CD4-positive, alpha-beta T cell treated with Interleukin-1 beta for 1 hour (primary cell): Measurements from ENCODE around the gene HUNK.
A peak's percentile ranks its signal among the peaks of the same experiment; 100 is the strongest.

Experiments used
- DNase-seq, 2 donors: peaks; one replicate each; pipeline ENCODE4 v3.0.0-alpha.2; 2020 to 2022

Gene HUNK

DNA sequence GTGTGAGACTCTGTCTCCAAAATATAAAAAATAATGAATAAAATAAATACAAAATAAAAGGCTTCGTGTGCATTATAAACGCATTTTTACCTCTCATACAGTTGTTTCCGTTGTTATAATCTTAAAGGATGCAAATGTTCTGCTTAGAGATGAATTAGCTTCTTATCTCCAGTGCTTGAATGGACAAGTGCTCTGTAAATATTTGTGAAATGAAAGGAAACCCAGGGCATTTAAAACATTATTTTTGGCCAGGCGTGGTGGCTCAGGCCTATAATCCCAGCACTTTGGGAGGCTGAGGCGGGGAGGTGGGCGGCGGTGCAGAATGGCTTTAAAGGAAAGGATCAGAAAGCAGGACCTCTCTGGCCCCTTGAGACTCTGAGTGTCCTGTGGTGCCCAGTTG is 94.5 kb downstream of the HUNK start:
- no peak for DNase-seq

DNA sequence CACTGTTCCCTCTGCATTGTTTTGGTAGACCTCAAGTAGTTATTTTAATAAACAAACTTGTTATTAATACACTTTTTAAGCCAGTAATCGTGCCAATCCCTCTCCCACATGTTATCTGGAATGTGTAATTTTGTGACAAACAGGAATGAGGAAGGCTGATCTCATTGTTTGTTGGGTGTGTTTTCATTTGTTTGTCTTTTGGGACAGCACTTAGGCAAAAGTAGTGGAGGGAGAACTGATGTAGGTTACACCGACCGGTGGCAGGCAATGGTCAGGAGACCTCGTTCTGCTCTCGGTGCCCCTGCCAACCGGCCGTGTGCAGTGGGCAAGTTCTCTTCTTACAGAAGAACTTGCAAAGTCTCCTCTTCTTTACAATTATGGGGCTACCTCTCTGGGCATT is 99.8 kb downstream of the HUNK start:
- DNase-seq, result no peak

DNA sequence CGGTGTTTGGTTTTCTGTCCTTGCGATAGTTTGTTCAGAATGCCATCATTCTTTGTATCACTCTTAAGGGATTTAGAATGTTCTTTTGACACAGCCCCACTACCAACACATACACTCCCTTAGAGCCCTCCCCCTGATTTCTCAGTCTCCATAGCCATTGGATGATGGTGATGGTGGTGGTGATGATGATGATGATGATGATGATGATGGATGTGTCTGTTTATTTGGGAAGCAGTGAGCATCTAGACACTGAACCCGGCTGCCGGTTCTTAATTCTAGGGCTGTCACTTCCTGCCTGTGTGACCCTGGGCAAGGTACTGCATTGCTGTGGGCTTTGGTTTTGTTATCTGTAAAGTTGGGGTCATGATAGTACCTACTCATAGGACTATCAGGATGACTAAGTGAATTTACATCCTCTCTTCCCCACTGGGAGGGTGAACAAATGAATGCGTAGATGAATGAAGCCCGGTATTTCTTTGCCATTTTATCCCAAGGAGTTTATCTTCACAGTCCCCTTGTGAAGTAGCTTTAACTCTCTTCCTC is 100.7 kb downstream of the HUNK start:
- DNase-seq, result no peak

DNA sequence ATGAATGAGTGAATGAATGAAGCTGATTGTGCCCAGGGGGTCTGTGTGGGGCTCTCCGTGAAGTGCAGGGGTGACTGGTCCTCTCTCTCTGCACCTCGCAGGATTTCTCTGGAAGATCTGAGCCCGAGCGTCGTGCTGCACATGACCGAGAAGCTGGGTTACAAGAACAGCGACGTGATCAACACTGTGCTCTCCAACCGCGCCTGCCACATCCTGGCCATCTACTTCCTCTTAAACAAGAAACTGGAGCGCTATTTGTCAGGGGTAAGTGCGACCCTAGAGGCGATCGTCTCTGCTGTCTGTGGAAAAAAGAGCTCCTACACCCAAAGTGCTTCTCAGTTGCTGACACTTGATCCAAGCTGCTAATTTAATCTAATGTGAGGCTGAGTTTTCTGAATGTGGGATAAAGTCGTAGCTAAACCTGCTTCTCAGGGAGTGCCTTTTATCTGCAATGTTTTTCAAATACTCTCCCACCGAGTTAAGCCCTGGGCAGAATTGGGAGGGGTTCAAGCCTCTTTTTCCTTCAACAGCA is 101.7 kb downstream of the HUNK start:
- peak; percentile 14 to 31 for DNase-seq

DNA sequence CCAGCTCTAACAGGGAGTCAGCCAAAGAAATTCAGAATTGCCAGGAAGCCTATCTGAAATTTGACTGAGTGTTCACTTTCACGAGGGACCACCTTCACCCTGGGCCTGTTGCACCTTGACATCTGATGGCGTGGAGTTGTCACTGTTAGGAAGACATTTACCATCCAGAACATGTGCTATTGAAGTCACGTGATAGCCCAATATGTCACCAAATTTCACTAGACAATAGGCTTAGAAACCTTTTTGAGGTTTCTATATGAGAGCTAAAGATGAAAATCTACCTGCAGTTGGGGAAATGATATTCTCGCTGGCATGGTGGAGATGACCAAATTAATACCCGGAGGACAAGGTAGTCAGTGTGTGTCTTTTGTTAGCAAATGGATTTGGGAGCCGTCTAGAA is 102.7 kb downstream of the HUNK start:
- DNase-seq, result no peak

DNA sequence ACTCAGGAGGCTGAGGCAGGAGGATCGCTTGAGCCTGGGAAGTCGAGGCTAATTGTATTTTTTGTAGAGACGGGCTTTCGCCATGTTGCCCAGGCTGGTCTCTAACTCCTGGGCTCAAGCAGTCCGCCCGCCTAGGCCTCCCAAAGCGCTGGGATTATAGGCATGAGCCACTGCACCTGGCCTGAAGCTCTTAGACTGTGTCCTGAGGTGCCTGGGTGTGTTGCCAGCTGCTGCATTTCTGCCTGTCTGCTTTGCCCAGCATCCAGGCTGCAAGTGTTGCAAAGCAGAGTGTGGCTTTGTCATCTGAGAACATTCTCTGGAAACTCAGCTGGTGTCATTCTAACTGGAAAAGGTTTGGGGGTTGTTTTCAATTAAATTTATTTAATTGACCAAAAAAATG is 105.0 kb downstream of the HUNK start:
- no peak for DNase-seq

DNA sequence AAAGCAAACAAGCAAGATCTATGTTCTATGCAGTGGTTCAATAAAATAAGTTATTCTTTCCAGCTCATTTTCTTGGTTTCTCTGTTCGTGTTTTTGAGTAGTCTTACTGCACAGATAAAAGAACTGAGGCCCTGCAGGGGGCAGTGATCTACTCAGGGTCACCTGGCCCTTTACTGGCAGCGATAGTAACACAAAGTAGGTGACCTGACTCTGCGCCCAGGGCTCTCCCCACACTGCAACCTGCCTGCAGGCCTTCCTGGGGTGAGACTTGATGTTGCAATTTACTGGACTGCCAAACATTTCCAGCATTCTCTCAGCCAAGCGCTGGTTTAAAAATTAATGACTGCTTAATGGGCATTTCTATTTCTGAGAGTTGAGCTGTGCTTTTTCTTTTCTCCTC is 110.3 kb downstream of the HUNK start:
- no peak for DNase-seq

DNA sequence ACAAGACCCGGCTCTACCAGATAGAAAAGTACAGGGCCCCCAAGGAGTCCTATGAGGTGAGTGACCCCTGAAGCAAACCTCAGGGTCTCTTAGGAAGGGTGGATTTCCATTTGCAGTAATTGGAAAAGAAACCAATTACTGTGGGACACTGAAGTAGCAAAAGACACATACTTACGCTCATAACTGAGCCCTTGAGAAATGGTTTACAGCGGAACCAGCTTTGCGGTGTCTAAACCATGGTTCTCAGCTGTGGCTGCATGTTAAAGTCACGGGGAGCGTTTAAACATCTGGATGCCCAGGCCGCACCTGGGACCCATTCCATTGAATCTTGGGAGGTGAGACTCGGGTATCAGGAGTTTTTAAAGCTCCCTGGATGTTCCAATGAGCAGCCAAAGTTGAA is 110.7 kb downstream of the HUNK start:
- no peak for DNase-seq

DNA sequence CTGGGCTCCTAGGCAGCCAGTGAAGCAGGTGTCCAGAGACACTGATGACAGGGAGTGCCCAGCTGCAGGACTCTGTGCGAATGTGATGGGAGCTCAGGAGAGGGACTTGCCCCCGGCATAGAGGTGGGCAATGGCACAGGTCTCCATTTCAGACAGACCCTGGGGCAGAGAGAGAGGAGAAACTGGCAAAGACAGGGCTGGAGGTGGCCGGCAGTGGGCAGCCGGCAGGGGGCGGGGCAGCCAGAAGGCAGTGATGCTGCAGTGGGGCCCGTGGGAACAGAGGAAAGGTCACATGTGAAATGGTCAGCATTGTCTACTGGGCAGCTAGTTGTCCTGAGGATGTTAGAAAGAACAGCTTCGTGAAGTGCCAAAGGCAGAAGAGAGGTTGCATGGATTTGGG is 112.6 kb downstream of the HUNK start:
- no peak for DNase-seq

DNA sequence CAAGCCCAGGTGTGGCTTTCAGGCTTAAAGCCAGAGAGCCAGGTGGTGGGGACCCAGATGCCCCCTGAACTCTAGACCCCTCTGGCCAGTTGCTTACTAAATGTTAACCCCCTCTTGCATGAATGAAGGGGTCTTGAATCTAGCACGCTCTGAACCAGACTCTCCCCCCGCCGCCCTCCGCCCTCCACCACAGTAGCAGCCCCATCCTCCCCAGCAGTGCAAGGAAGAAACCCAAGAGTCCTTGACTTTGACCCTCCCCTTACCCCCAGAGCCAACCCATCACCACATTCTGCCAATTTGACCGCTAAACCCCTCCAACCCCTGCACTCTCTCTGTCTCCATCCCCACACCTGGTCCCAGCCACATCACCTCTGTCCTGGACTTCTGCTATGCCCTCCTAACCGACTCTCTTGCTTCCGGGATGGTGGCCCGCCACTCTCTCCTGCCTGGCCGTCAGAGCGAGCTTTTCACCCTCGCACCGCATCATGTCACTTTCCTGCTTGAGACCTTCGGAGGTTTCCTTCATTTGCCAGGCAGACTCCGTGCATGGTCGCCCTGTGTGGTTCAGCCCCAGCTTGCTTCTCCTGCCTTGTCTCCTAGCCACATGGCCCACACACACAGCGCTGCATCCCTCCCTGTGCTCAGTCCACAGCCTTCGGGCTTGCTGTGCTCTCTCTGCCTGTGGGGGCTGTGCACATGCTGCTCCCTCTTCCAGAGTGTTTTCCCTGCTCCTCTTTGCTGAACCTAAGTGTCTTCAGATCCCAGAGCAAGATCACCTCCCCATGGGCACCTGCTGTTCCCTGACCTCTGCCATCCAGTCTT is 113.4 kb downstream of the HUNK start:
- no peak for DNase-seq

DNA sequence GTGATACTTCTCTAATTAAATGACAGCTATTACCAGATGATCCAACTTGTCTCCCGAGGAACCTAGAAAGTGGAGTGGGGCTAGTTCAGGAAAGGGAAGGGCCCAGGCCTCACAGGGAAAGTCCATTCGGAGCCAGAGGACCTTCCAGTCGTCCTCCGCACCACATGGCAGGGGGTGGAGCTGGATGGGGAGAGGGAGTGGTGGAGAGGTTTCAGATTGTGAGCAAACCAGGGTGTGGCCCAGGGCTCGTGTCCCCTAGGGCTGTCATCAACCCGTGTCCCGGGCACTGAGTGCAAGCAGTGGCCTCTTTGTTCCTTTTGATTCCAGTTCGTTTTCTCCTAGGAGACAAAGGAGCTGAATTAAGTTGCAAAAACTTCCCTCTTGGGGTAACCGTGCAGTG is 114.9 kb downstream of the HUNK start:
- no peak for DNase-seq

DNA sequence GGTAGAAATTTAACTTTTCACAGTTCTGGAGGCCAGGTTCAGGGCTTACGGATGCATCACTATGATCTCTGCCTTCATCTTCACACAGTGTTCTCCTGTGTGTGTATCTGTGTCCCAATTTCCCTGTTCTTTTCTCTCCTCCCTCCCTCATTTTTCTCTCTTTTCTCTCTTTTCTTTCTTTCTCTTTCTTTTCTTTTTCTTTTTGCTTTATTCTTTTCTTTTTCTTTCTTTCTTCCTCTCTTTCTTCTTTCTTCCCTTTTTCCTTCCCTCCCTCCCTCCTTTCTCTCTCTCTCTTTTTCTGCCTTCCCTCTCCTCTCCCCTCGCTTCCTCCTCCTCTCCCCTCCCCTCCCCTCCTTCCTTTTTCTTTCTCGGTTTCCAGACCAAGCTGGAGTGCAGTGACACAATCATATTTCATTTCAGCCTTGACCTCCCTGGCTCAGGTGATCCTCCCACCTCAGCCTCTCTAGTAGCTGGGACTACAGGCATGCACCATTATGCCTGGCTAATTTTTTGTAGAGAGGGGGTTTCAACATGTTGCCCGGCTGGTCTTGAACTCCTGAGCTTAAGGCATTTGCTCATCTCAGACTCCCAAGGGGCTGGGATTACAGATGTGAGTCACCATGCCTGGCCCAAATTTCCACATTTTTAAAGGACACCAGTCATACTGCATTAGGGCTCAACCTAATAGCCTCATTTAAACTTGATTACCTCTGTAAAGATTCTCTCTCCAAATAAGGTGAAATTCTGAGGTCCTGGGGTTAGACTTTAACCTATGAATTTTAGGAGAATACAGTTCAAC is 115.9 kb downstream of the HUNK start:
- no peak for DNase-seq

DNA sequence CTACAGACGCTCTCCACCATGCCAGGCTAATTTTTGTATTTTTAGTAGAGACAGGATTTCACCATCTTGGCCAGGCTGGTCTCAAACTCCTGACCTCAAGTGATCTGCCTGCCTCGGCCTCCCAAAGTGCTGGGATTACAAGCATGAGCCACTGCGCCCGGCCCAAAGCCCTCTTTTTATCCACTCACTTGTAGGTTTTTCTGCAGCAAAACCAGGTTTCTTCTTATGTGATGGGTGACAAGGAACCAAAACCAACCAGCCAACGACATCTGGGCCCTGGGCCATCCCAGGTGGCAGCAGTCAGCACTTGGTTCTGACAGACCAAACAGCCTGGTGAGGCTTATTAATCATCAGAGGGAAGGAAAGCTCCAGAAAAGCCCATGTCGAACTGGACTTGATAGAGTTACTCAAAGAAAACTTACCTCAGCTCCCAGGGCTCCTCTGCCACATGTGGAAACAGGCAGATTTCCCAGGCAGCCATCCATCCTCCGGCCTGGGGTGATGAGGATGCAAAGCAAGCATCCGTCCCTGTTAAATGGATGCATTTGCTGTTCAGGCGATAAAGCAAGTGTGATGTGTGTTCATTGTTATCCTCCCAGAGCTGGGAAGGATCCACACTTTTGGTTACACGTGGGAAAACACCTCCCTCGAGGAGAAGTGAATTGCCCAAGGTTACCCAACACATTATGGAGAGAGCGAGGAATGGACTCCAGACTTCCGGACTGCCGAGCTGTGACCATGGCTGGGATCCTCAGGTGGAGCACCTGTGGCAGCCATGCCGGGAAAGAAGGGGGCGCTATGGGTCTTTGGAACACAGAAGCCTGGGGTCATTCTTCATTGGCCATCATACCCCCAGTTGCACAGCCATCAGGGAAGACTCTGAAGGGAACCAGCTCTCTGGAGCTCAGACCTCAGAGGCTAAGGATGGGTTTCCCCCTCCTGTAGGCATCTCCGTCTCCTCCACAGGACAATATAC is 118.8 kb downstream of the HUNK start:
- no peak for DNase-seq

DNA sequence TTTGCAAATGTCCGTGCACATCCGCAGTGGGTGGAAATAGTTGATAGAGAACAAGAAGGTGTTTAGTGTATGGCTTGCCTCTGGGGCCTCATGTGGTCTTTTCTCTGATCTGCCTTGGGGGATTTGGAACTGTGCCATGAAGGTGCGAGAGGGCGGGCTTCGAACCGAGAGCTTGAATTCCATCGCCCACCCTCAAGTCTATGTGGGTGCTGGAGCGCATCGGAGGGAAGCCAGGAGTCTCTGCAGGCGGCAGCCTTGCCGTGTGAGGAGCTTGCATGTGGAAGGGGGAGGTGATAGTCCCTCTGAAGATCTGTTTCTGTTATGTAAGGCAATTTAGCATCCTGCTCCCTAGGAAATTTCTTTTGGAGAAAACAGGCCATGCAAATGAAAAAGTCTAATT is 119.6 kb downstream of the HUNK start:
- no peak for DNase-seq

DNA sequence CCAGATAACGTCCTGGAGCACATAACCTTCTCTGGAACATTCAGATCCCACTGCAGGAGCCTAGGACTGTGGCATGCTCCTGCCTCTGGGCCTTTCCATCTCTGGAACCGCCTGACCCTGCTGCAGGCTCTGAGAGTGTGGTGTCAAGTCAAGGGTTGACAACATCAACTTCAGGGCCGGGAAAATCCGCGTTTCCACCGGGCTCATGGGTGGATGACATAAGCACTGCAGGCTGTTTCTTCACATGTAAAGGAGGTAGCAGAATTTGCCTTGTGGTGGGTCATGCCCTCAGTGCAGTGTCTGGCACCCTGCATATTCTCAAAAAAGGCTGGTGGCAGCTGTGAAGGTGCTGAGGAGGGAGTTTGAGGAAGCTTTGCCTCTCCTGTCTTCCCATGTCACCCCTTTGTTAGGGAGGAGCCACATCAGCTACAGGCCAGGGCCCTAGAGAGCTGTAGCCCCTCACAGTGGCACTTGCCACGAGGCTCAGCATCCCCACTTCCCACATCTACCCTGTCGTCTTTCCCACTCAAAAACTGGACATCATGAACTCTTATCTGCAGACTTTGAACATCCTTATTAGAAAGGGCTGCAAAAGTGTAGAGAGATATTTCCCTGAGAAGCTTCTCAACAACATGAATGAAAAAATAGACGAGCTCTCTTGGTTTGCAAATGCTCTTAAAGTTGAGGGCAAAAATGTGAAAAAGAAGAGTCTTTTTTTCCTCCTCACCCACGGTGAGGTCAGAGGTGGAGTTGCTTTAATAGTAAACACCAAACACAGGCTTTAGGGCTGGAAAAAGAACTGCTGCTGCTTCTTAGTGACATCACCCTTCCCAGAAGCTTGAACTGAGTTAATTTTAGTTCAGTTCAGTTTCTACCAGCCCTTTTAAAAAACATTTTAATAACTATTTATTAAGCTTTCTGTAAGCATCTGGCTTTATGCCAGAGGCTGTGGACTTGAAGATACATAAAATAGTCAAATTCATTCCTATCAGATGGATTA is 121.3 kb downstream of the HUNK start:
- DNase-seq, result no peak

DNA sequence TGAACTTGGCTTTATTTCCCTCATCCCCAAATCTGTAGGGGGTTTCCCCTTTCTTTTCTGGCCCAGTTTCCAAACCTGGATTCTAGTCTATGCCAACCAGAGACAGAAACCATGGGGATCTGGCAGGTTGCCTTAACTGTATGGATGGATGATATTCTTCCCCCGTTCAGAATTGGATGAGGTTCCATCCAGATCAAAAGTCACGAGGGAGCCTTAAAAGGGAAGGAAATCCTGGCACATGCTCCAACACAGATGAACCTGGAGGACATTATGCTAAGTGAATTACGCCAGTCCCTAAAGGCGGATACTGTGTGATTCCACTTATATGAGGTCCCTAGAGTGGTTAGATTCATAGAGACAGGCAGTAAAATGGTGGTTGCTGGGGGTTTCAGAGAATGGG is 124.4 kb downstream of the HUNK start:
- no peak for DNase-seq

DNA sequence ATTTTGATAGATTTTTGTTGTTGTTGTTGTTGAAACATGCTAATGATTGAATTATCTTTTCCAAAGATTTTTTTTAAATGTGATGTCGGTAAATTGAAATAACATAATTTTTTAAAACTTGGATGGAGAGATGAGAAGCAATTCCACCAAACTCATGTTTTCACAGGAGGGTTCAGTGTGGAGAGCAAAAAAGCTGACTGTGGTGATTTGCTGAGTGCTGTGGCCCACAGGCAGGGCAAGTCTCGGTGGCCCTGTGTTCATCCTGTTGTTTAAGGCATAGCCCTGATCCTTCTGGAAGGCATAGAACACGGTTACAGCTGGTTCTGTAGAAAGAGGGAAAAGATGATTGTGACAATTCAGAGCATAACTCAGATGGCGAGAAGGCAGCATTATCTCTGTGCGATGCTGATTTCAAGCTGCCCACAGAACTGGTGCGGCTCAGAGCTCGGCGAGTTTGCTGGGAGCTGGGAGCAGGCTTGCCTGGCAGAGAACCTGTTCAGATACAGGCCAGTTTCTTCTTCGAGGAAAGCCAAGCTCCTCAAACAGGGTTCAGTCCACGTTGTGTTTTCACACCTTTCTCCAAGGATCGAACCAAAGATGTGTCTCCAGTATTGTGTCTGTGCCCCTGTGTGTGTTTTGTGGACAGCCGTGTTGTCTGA is 127.1 kb downstream of the HUNK start:
- DNase-seq, result no peak

DNA sequence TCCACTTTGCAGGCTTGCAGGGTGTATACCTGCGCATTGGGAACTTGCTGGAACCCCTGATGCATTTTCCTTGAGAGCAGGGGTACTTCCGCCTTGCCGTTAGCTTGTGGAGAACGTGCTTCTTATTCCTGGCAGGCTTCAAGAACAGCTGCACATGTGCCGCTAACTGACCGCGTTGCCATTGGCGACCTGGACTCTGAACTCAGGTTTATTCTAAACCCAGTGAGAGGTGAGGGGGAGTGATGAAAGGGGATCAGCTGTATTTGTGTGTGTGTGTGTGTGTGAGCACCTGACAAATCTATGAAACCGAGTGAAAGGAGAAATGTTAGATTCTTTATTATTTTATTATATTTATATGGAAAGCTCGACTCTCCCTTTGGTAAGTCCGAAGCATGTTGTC is 128.6 kb downstream of the HUNK start:
- no peak for DNase-seq

DNA sequence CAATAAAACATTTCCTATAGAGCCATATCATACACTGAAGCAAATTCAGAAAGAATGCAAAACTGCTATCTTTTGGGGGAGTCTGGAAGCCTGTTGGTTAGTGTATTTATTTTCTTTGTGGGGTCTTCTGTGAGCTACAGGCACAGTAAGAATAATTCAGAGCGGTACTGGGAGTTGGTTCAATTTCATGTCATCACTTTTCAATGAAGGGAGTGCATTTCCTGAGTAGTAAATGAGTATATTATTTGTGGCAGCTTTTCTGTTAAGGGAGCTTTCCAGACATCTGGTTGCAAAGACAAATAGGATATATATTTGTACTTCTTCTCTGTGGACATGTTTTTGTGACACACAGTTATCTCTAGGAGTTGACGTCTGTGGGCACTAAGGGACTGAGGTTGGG is 130.6 kb downstream of the HUNK start:
- no peak for DNase-seq

DNA sequence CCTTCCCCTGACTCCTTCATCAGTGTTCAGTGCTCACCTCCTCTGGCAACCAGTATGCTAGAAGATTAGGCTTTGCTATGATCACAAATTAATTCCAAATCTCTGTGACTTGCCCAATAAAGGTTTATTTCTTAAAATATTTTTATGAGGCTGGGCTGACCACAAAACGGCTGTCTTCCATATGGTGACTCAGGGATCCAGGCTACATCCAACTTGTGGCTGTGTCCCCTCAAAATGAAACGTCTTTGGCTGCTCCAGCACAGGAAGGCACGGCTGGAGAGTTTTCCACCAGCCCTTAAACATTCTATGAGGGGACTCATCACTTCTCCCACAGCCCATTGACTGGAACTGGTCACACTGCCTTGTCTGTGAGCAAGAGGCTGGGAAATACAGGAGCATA is 131.5 kb downstream of the HUNK start:
- DNase-seq, result no peak

DNA sequence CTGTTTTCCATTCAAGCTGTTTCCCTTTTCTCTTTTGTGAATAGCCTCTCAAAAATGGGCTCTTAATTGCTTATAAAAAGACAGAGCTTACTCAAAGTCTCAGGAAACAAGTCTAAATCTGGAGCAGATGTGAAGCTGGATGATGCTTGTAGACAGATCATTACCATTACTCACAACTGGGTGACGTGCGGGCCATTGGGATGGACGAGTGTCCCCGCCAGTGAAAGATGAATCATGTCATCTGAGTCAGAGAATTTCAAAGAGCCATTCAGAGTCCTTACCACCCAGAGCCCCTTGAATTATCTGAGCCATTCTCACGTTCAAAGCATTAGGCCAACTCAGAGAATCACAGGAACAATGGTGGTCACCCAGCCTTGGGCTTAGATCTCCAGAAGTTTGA is 134.6 kb downstream of the HUNK start:
- no peak for DNase-seq
